Pancreas (tissue), 10 donors: ENCODE measurements around the gene MPND. TPM values are rescaled to one million over a fixed set of nuclear protein-coding genes. Genes with fewer than 3 reads are reported as not detected.

Experiments
- ATAC-seq, 4 donors: fragments of 200-7000 bp; cut with Tn5 transposase; one replicate each; pipeline versions ENCODE4 v1.8.0 to v1.9.1; 2020; ENCODE audit warnings: mild to moderate bottlenecking in 4 of 4, moderate library complexity in 4 of 4
- DNase-seq, 6 donors: peaks; one replicate each; pipeline ENCODE4 v3.0.0-alpha.2; 2020
- FAIRE-seq: peaks from 2 replicates; lab custom pipeline; 2012; peaks lifted over from hg19 to GRCh38; lab: Jason Lieb, UNC
- H3K27ac ChIP-seq, 4 donors: fragments of 200-600 bp; sonication (generic); 1 replicate in 3 of 4; 2 replicates in 1 of 4; pipeline versions ENCODE4 v1.5.0 to v1.8.0; 2020
- H3K27me3 ChIP-seq, 4 donors: fragments of 200-600 bp; one replicate each; pipeline ENCODE4 v1.8.0; 2021
- H3K36me3 ChIP-seq, 3 donors: fragments of 200-600 bp; sonication (generic) in 1 of 3; one replicate each; pipeline versions ENCODE4 v1.5.0 to v1.8.0; 2020 to 2021
- H3K4me1 ChIP-seq, 3 donors: fragments of 200-600 bp; one replicate each; pipeline ENCODE4 v1.8.0; 2021
- H3K4me3 ChIP-seq, 4 donors: fragments of 200-600 bp; sonication (generic) in 2 of 4; one replicate each; pipeline versions ENCODE4 v1.5.0 to v1.8.0; 2020 to 2021
- H3K9me3 ChIP-seq, 4 donors: fragments of 200-600 bp; one replicate each; pipeline ENCODE4 v1.8.0; 2021
- WGBS, 2 donors: extraction: QIAGEN DNeasy Blood & Tissue Kit; methylation state at CpG; one replicate each; pipeline ENCODE4 v1.1.7; 2013; 5-methylcytosine and 5-hydroxymethylcytosine counted together
- intact Hi-C, 3 donors: fragments of 100-400 bp; cut with DNase I; formaldehyde crosslinking; loops; one replicate each; pipeline versions ENCODE4 v1.11.1 to v1.14.2; 2022
- polyA plus RNA-seq, 2 donors: library from polyadenylated mRNA; stranded (reverse); fragments of 200-250 nt; gene quantifications; one replicate each; pipeline ENCODE4 v1.2.3, GENCODE V29; 2013
- total RNA-seq, 6 donors: library from RNA; stranded (reverse); fragmentation: NEBNext Ultra II Directional in 4 of 6; extraction: Animal tissue kit (Norgen Biotek cat#: 25700) in 4 of 6; gene quantifications; one replicate each; pipeline versions ENCODE4 v1.2.1 to v1.2.4, GENCODE V29; 2021 to 2023
- TF ChIP-seq, protein P1 (sequence below), 4 donors: fragments of 200-600 bp; sonication (generic) in 3 of 4; IDR thresholded peaks; one replicate each; pipeline versions ENCODE4 v1.5.0 to v1.8.0; 2021; ENCODE audit warnings: antibody characterized with exemption in 4 of 4
- donor health status: healthy with polysubstance abuse.
- donor health status: DM: no; HTN: no; CAD: no; lungs with moderate emphysema.
- donor health status: DM: no; HTN: no; CAD: no.
- donor health status: control.
- donor health status: control.
- donor health status: Bipolar disorder and iron deficiency.
- donor health status: DM: yes; HTN: yes; CAD: no.
- donor health status: DM: no; HTN: no; CAD: no.
- donor health status: DM: no; HTN: no; CAD: no.
- donor health status: DM: yes; HTN: yes; CAD: no.

Gene MPND
- total and polyA plus RNA-seq, 8 donors = 11.8 to 20.0 (median 16.2) TPM

DNA sequence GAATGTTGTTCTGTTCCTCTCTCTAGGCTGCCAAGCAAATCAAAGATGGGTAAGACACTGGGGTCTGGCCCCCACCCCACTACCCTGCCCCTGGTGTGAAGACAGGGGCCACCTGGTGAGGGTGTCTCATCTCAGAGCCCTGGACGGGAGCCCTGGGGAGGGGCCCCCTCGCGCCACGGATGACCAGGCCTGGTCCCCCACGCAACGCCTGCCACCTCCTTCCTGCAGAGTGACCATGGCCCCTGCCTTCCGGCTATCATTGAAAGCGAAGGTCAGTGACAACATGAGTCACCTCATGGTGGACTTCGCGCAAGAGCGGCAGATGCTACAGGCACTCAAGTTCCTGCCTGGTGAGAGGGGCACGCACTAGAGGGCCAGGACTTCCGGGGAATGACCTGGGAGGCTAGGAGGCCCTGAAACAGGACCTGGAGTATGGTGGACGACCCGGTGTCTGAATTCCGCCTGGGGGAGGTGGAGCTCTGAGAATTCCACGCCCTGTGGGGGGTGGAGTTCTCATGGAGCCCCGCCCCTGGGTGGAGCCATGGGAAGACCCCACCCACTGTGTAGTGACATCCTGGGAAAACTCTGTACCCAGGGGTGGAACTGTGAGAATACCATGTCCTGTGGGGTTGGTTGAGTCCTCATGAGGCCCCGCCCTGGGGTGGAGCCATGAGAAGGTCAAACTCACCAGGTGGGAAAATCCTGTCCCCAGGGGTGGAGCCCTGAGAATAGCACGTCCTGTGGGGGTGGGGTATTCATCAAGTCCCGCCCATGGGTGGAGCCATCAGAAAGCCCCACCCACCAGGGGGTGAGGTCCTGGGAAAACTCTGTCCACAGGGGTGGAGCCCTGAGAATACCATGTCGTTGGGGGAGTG is 32.9 kb upstream of the MPND start:
- Histone ChIP-seq H3K4me1 (no peaks in the 10 kb centered on the region), H3K27me3 (no peaks in the 10 kb centered on the region), H3K36me3 (no peaks in the 10 kb centered on the region), H3K9me3 (no peaks in the 10 kb centered on the region), H3K4me3 (no peak overlapping the region), H3K27ac (no peak overlapping the region)
- 82 to 86% methylated on average over 22 of the region's 22 CpGs for WGBS, 2 donors
- TF ChIP-seq, protein P1, sequence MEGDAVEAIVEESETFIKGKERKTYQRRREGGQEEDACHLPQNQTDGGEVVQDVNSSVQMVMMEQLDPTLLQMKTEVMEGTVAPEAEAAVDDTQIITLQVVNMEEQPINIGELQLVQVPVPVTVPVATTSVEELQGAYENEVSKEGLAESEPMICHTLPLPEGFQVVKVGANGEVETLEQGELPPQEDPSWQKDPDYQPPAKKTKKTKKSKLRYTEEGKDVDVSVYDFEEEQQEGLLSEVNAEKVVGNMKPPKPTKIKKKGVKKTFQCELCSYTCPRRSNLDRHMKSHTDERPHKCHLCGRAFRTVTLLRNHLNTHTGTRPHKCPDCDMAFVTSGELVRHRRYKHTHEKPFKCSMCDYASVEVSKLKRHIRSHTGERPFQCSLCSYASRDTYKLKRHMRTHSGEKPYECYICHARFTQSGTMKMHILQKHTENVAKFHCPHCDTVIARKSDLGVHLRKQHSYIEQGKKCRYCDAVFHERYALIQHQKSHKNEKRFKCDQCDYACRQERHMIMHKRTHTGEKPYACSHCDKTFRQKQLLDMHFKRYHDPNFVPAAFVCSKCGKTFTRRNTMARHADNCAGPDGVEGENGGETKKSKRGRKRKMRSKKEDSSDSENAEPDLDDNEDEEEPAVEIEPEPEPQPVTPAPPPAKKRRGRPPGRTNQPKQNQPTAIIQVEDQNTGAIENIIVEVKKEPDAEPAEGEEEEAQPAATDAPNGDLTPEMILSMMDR (IDR thresholded peaks at IDR 0.05) = no peak
- no peak for FAIRE-seq
- intact Hi-C loops = no loop called here
- no peak for DNase-seq
- peak in 1 of 4 donors; percentile 17 for ATAC-seq

DNA sequence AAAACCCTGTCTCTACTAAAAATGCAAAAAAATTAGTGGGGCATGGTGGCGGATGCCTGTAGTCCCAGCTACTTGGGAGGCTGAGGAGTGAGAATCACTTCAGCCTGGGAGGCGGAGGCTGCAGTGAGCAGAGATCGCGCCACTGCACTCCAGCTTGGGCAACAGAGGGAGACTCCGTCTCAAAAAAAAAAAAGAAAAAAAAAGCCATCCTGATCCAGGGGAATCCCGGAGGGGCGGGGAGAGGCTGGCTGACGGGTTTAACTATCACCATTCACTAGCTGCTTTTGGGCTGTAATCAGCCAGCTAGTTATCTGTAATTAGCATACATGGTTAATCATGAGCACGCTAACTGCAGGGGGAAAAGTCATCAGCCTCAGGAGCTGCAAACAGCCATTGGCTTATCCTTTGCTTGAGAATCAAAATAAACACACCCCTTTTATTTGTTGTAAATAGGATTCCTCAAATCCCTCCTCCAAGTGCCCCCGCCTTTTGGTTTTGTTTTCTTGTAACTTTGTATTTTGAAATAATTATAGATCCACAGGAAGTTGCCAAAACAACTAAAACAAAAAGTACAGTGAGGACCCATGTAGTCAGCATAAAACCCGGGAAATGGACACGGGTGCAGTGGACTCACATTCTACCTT is 29.4 kb upstream of the MPND start:
- Histone ChIP-seq H3K36me3 (no peaks in the 10 kb centered on the region), H3K4me1 (no peaks in the 10 kb centered on the region), H3K27ac (no peak overlapping the region), H3K27me3 (no peaks in the 10 kb centered on the region), H3K9me3 (no peaks in the 10 kb centered on the region), H3K4me3 (no peak overlapping the region)
- no peak for FAIRE-seq
- peak in 2 of 4 donors; percentile 41 to 57 for ATAC-seq
- intact Hi-C loops = no loop called here
- WGBS, 2 donors = 37 to 38% methylated on average over 12 of the region's 12 CpGs
- DNase-seq = no peak
- TF ChIP-seq, protein P1 (IDR thresholded peaks at IDR 0.05) = no peak

DNA sequence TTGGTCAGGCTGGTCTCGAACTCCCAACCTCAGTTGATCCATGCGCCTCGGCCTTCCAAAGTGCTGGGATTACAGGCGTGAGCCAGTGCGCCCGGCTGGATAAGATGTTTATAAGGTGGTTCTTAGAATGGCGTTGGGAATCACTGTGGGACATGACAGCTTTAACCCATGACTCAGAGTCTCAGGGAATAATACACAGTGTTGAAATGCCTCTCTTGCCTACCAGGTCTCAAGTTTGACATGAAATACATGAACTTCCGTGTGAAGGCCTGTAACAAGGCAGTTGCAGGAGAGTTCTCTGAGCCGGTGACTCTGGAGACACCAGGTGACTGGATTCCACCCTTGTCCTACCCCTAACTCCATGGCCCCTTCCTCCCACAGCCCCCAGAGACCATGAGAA is 26.4 kb upstream of the MPND start:
- H3K4me3 ChIP-seq = no peak overlapping the region
- no peaks in the 10 kb centered on the region for H3K4me1 ChIP-seq
- H3K36me3 ChIP-seq = no peaks in the 10 kb centered on the region
- no peak for ATAC-seq
- H3K9me3 ChIP-seq = no peaks in the 10 kb centered on the region
- FAIRE-seq = no peak
- H3K27me3 ChIP-seq = no peaks in the 10 kb centered on the region
- TF ChIP-seq, protein P1 (IDR thresholded peaks at IDR 0.05) = no peak
- DNase-seq = no peak
- intact Hi-C loops = no loop called here
- no peak overlapping the region for H3K27ac ChIP-seq
- WGBS, 2 donors = 69 to 79% methylated on average over 9 of the region's 9 CpGs

DNA sequence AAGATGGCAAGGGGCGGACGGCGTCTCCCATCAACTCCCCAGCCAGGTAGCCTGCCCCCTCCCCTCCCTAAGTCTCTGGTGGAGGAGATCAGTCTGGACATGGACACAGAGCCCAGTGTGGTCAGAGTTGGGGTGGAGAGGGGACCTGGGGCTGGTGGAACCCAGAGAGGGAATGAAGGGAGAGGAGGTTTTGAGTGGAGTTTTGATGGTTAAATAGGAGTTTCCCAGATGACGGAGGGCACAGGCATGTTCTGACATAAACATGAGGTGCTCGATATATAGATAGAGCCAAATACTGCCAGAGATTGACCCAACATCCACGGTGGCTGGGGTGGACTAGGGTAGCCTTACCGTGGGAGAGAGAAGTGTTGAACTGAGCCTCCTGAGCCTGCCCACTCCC is 24.9 kb upstream of the MPND start:
- DNase-seq = no peak
- H3K27me3 ChIP-seq = no peaks in the 10 kb centered on the region
- TF ChIP-seq, protein P1 (IDR thresholded peaks at IDR 0.05) = no peak
- no peak for FAIRE-seq
- WGBS, 2 donors = 82 to 87% methylated on average over 7 of the region's 7 CpGs
- no peaks in the 10 kb centered on the region for H3K9me3 ChIP-seq
- no peak for ATAC-seq
- no peaks in the 10 kb centered on the region for H3K4me1 ChIP-seq
- H3K4me3 ChIP-seq = no peak overlapping the region
- no peaks in the 10 kb centered on the region for H3K36me3 ChIP-seq
- intact Hi-C loops = no loop called here
- no peak overlapping the region for H3K27ac ChIP-seq
